Cardiac fibroblast (primary cell): ENCODE measurements around the gene RGS5.

Source experiments
- DNase-seq, 2 donors: peaks; one replicate each; pipeline versions ENCODE4 v3.0.0 to v3.0.0-alpha.2; 2010; ENCODE audit warnings: low read depth in 2 of 2
- H3K4me3 ChIP-seq, 2 donors: replicated peaks in 1 of 2; 1 replicate in 1 of 2; 2 replicates in 1 of 2; pipeline ENCODE4 v1.5.1; 2011; ENCODE audit warnings: low read depth in 2 of 2, low read length in 2 of 2, mild to moderate bottlenecking in 2 of 2, moderate library complexity in 1 of 2
- TF ChIP-seq, protein P1 (sequence below): IDR thresholded peaks from one replicate; pipeline ENCODE4 v1.5.1; 2011; ENCODE audit warnings: low read depth, mild to moderate bottlenecking, low read length, inconsistent platforms

Gene RGS5

DNA sequence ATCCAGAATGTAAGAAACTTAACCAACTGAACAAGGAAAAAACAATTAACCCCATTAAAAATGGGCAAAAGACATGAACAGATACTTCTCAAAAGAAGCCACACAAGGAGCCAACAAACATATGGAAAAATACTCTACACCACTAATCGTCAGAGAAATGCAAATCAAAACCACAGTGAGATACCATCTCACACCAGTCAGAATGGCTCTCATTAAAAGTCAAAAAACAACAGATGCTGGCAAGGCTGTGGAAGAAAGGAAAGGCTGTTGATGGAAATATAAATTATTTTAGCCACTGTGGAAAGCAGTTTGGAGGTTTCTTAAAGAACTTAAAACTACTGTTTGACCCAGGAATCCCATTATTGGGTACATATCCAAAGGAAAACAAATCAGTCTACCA is 82.3 kb downstream of the RGS5 start:
- H3K4me3 ChIP-seq, result no peak overlapping the region
- DNase-seq, result no peak
- TF ChIP-seq, protein P1, sequence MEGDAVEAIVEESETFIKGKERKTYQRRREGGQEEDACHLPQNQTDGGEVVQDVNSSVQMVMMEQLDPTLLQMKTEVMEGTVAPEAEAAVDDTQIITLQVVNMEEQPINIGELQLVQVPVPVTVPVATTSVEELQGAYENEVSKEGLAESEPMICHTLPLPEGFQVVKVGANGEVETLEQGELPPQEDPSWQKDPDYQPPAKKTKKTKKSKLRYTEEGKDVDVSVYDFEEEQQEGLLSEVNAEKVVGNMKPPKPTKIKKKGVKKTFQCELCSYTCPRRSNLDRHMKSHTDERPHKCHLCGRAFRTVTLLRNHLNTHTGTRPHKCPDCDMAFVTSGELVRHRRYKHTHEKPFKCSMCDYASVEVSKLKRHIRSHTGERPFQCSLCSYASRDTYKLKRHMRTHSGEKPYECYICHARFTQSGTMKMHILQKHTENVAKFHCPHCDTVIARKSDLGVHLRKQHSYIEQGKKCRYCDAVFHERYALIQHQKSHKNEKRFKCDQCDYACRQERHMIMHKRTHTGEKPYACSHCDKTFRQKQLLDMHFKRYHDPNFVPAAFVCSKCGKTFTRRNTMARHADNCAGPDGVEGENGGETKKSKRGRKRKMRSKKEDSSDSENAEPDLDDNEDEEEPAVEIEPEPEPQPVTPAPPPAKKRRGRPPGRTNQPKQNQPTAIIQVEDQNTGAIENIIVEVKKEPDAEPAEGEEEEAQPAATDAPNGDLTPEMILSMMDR, result no peak

DNA sequence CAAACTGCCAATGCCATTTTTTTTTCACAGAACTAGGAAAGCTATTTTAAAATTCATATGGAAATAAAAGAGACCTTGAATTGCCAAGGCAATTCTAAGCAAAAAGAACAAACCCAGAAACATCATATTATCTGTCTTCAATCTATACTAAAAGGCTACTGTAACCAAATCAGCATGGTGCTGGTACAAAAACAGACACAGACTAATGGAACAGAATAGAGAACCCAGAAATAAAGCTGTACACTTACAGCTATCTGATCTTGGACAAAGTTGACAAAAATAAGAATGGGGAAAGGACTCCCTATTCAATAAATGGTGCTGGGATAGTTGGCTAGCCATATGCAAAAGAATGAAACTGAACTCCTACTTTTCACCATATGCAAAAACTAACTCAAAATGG is 83.0 kb downstream of the RGS5 start:
- no peak overlapping the region for H3K4me3 ChIP-seq
- no peak for DNase-seq
- TF ChIP-seq, protein P1, result no peak

DNA sequence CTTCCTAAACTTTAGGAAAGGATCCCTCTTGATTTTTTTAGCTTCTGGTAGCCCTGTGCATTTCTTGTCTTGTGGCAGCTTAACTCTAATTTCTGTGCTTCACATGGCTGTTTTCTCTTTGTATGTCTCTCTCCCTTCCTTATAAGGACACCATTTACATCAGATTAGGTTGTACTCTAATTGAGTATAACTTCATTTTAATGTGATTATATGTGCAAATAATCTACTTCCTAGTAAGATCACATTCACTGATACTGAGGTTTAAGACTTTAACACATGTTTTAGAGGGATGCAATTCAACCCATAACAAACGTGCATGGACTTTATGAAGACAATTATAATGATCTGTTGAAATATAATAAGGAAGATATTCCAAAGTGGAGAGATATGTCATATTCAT is 86.8 kb downstream of the RGS5 start:
- DNase-seq, result no peak
- no peak overlapping the region for H3K4me3 ChIP-seq
- TF ChIP-seq, protein P1, result no peak

DNA sequence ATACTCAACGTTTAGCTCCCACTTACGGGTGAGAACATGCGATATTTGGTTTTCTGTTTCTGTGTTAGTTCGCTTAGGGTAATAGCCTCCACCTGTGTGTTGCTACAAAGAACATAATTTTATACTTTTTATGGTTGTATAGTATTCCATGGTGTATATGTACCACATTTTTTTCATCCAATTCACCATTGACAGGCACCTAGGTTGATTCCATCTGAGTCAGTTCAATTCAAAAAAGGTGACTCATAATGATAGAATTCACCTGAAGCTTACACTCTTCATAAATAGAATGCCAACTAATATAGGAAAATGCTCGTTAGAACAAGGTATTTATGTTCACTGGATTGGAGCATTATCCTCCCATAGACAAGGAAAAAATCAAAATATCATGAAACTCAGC is 95.1 kb downstream of the RGS5 start:
- H3K4me3 ChIP-seq, result no peak overlapping the region
- no peak for DNase-seq
- TF ChIP-seq, protein P1, result no peak

DNA sequence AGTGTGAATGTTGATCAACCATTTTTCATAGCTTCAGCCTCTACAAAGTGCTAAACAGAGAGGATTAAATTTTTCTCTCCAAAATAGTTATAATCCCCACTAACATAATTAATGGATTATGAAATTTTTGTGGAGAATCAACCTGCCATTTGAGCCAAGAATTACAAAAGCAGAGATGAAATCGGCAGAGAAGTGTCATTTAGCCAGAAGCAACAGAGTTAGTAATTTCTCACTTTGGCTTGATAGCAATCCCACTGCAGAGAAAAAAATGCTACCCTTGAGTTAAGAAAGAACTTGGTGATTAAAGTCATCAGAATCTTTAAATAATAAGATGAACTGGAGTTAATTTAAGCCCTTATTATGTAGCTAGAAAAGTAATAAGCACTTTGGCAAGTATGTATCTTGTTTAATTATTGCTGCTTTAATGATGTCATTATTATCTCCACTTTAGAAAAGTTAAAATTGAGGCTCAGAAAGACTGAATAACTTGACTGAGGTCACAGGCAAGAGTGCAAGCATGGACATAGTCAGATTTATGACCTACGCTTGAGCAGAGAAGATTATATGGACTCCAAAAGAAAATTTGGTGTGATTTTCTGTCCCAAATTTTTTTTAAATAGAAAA is 96.2 kb downstream of the RGS5 start:
- H3K4me3 ChIP-seq, result no peak overlapping the region
- peak in 1 of 2 donors; percentile 23 for DNase-seq
- TF ChIP-seq, protein P1, result no peak

DNA sequence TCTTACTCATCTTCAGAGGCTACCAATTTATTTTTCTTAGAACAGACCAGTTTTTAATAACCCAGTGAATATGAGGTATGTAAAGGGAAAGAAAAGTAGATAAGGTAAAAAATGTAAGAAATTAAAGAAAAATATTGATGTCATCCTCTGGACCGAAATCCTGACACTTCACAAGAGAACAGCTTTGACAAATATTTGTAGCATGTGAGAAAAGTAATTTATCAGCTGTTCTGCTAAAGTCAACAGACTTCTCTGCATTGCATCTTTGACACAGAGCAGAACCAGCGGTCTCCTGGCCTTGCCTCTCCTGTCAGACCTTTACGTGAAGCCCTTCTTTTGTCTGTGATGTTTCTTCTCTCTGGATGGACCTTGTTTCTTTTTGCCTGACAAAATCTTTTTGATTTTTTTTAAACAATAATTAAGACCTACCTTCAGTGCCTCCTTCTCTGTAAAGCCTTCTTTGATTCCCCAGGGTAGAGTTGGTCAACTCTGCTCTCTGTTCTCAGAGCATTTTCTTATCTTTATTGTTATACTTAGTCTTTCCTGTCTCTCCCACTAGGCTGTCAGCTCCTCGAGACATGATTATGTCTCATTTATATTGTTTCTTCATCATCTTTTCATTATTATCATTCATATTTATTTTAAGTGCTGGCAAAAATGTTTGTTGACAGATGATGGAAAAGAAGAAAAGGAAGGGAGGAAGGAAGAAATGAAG is 98.2 kb downstream of the RGS5 start:
- H3K4me3 ChIP-seq, result no peak overlapping the region
- TF ChIP-seq, protein P1, result no peak
- DNase-seq, result peak in 1 of 2 donors; percentile 32

DNA sequence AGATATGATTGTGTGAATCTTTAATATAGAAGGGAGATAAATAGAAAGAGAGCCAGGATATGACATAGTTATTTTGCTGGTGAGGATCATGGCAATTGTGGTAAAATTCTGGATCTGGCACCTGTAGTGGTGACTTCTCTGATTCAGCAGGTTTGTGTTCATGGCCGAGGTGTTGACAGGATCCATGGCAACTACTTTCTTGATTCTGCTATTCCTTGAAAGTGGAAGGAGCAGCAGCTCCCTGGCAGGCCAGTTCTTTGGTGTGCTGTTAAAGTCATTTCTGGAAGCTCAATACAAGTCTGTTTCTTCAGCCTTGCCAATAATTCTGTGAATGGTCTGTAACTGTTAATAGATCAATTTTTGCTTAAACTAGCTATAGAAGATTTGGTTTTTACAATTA is 100.1 kb downstream of the RGS5 start:
- H3K4me3 ChIP-seq, result no peak overlapping the region

More for the DNA sequence above, 100.1 kb downstream of the RGS5 start:
- no peak for DNase-seq
- TF ChIP-seq, protein P1, result no peak
